ENCODE measurements around the gene MARVELD3.
"Not testable (repeated sequence)": the region's sequence is repeated elsewhere in the genome, so short reads cannot be mapped to it uniquely, and the experiment has no call there.

DNA sequence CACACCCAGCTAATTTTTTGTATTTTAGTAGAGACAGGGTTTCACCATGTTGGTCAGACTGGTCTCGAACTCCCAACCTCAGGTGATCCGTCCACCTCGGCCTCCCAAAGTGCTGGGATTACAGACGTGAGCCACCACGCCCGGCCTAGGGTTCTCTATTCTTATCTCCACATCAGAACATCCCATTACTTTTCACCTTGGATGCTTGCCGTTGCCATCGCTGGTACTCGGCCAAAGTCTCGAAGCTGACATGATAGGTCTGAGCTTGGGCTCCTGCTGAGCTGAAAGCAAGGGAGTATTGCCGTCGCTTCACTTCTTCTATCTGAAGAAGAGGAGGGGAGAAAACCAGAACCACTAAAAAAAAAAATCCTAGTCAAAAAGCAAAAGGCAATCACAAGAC is 58.3 kb downstream of the MARVELD3 start:
- TF ChIP-seq EZH2 (IDR thresholded peaks at IDR 0.05; ENCODE audit: borderline replicate concordance, low read length): not testable (repeated sequence)
- TF ChIP-seq, protein P1, sequence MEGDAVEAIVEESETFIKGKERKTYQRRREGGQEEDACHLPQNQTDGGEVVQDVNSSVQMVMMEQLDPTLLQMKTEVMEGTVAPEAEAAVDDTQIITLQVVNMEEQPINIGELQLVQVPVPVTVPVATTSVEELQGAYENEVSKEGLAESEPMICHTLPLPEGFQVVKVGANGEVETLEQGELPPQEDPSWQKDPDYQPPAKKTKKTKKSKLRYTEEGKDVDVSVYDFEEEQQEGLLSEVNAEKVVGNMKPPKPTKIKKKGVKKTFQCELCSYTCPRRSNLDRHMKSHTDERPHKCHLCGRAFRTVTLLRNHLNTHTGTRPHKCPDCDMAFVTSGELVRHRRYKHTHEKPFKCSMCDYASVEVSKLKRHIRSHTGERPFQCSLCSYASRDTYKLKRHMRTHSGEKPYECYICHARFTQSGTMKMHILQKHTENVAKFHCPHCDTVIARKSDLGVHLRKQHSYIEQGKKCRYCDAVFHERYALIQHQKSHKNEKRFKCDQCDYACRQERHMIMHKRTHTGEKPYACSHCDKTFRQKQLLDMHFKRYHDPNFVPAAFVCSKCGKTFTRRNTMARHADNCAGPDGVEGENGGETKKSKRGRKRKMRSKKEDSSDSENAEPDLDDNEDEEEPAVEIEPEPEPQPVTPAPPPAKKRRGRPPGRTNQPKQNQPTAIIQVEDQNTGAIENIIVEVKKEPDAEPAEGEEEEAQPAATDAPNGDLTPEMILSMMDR (conservative IDR thresholded peaks at IDR 0.05 in 1 of 2, IDR thresholded peaks at IDR 0.05 in 1 of 2; ENCODE audit: extremely low read depth in 1 of 2, insufficient read depth in 1 of 2, low read depth in 1 of 2, low read length in 2 of 2): not testable (repeated sequence)

All from mammary epithelial cell (primary cell).